SK-N-SH (cell line): ENCODE data around the gene SFT2D1. TPM values are rescaled to one million over a fixed set of nuclear protein-coding genes. Genes with fewer than 3 reads are reported as not detected.

Experiments used
- CTCF ChIA-PET: fragments of 300-600, 350-600 bp; formaldehyde crosslinking; extraction: SDS; loops from one replicate; lab custom pipeline; 2021; lab: Yijun Ruan, JAX
- POLR2A ChIA-PET: fragments of 350-600 bp; sonication (Branson Sonifier 250); formaldehyde crosslinking; extraction: SDS; loops from one replicate; lab custom pipeline; 2020; ENCODE audit warnings: antibody characterized with exemption, inconsistent platforms; lab: Yijun Ruan, JAX
- DNase-seq: peaks from one replicate; pipeline ENCODE4 v3.0.0; 2012
- H2AFZ ChIP-seq: fragments of 200-600 bp; sonication (generic); 2 replicates; pipeline ENCODE4 v1.8.1; 2016; ENCODE audit warnings: antibody characterized with exemption, mild to moderate bottlenecking, low read depth
- H3F3A ChIP-seq: fragments of 200-600 bp; sonication (generic); replicated peaks from 2 replicates; pipeline ENCODE3; 2016; ENCODE audit warnings: antibody characterized with exemption, mild to moderate bottlenecking; ENCODE audit not compliant: insufficient read depth
- H3K27ac ChIP-seq, 2 experiments: fragments of 200-500 bp in 1 of 2; fragments of 200-600 bp in 1 of 2; sonication (Bioruptor generic) in 1 of 2; sonication (generic), shearing (Covaris generic) in 1 of 2; 2 replicates each; pipeline versions ENCODE4 v1.5.1 to v1.6.1; 2014 to 2016; ENCODE audit warnings: low read depth in 2 of 2, inconsistent platforms in 1 of 2, low read length in 1 of 2, mild to moderate bottlenecking in 1 of 2, mixed read lengths in 1 of 2
- H3K27me3 ChIP-seq: fragments of 200-600 bp; sonication (generic), shearing (Covaris generic); 2 replicates; pipeline ENCODE4 v1.6.1; 2016; ENCODE audit warnings: mixed run types; ENCODE audit not compliant: insufficient read depth
- H3K36me3 ChIP-seq, 2 experiments: fragments of 200-500 bp in 1 of 2; fragments of 200-600 bp in 1 of 2; sonication (Bioruptor generic) in 1 of 2; sonication (generic) in 1 of 2; replicated peaks in 1 of 2; 2 replicates each; pipeline versions ENCODE3 to v1.5.1; 2014 to 2016; ENCODE audit warnings: low read length in 1 of 2, mild to moderate bottlenecking in 1 of 2; ENCODE audit not compliant: insufficient read depth in 2 of 2, control insufficient read depth in 1 of 2
- H3K4me1 ChIP-seq, 2 experiments: fragments of 200-500 bp in 1 of 2; fragments of 200-600 bp in 1 of 2; sonication (Bioruptor generic) in 1 of 2; sonication (generic), shearing (Covaris generic) in 1 of 2; 2 replicates each; pipeline versions ENCODE4 v1.5.1 to v1.6.1; 2014 to 2016; ENCODE audit warnings: low read depth in 1 of 2, low read length in 1 of 2, mixed run types in 1 of 2; ENCODE audit not compliant: insufficient read depth in 2 of 2, control insufficient read depth in 1 of 2
- H3K4me2 ChIP-seq: fragments of 200-600 bp; sonication (generic), shearing (Covaris generic); 2 replicates; pipeline ENCODE4 v1.6.1; 2017; ENCODE audit warnings: mixed run types
- H3K4me3 ChIP-seq, 2 experiments: fragments of 200-500 bp in 1 of 2; fragments of 200-600 bp in 1 of 2; sonication (Bioruptor generic) in 1 of 2; sonication (generic), shearing (Covaris generic) in 1 of 2; 2 replicates each; pipeline versions ENCODE4 v1.5.1 to v1.8.1; 2014 to 2016; ENCODE audit warnings: low read depth in 2 of 2, inconsistent platforms in 1 of 2, low read length in 1 of 2, mild to moderate bottlenecking in 1 of 2, mixed read lengths in 1 of 2, moderate library complexity in 1 of 2
- H3K79me2 ChIP-seq: fragments of 200-600 bp; sonication (generic); 2 replicates; pipeline ENCODE4 v1.8.1; 2017; ENCODE audit warnings: mild to moderate bottlenecking; ENCODE audit not compliant: insufficient read depth
- H3K9ac ChIP-seq: fragments of 200-600 bp; sonication (generic); 2 replicates; pipeline ENCODE4 v1.6.1; 2017; ENCODE audit warnings: mixed run types
- H3K9me2 ChIP-seq: fragments of 200-600 bp; sonication (generic); 2 replicates; pipeline ENCODE4 v1.6.1; 2017; ENCODE audit warnings: mixed run types
- H3K9me3 ChIP-seq: fragments of 200-600 bp; sonication (generic); 2 replicates; pipeline ENCODE4 v1.6.1; 2017; ENCODE audit warnings: mixed run types, mild to moderate bottlenecking, moderate library complexity
- H4K20me1 ChIP-seq: fragments of 200-600 bp; sonication (generic); 2 replicates; pipeline ENCODE4 v1.6.1; 2017; ENCODE audit warnings: mild to moderate bottlenecking, mixed run types; ENCODE audit not compliant: insufficient read depth
- CHD2 ChIP-seq: fragments of 150-350 bp; IDR thresholded peaks from 2 replicates; pipeline ENCODE4 v1.6.1; 2018; ENCODE audit warnings: low read length; ENCODE audit not compliant: partially characterized antibody
- ELF1 ChIP-seq: IDR thresholded peaks from 2 replicates; pipeline ENCODE4 v1.4.0; 2012
- FOXM1 ChIP-seq: IDR thresholded peaks from 2 replicates; pipeline ENCODE4 v1.4.0; 2012; ENCODE audit warnings: low read depth, mild to moderate bottlenecking
- GABPA ChIP-seq: IDR thresholded peaks from 2 replicates; pipeline ENCODE4 v1.4.0; 2012; ENCODE audit warnings: low read depth, mild to moderate bottlenecking
- IRF3 ChIP-seq: fragments of 150-350 bp; IDR thresholded peaks from 2 replicates; pipeline ENCODE4 v1.6.1; 2016; ENCODE audit warnings: mild to moderate bottlenecking, low read depth, low read length
- MXI1 ChIP-seq: IDR thresholded peaks from 2 replicates; pipeline ENCODE4 v1.6.1; 2012; ENCODE audit warnings: mild to moderate bottlenecking, low read depth, low read length, improper control_type of control experiment
- NRF1 ChIP-seq: IDR thresholded peaks from 2 replicates; pipeline ENCODE4 v1.6.1; 2012; ENCODE audit warnings: low read depth, mild to moderate bottlenecking, low read length
- POLR2AphosphoS5 ChIP-seq: IDR thresholded peaks from 2 replicates; pipeline ENCODE4 v1.6.1; 2012; ENCODE audit warnings: low read depth, low read length
- RAD21 ChIP-seq: IDR thresholded peaks from 2 replicates; pipeline ENCODE4 v1.6.1; 2012; ENCODE audit warnings: mild to moderate bottlenecking, low read length
- RFX5 ChIP-seq: IDR thresholded peaks from 2 replicates; pipeline ENCODE4 v1.6.1; 2012; ENCODE audit warnings: mild to moderate bottlenecking, improper control_type of control experiment, low read length
- RXRA ChIP-seq: IDR thresholded peaks from 2 replicates; pipeline ENCODE4 v1.4.0; 2012; ENCODE audit warnings: low read depth, mild to moderate bottlenecking, borderline replicate concordance
- SIN3A ChIP-seq: IDR thresholded peaks from 2 replicates; pipeline ENCODE4 v1.6.1; 2012; ENCODE audit warnings: low read depth, mild to moderate bottlenecking, low read length, moderate library complexity, borderline replicate concordance
- TAF1 ChIP-seq: IDR thresholded peaks from 2 replicates; pipeline ENCODE4 v1.6.1; 2012; ENCODE audit warnings: low read depth, mild to moderate bottlenecking, low read length, moderate library complexity, borderline replicate concordance
- TEAD4 ChIP-seq: IDR thresholded peaks from 2 replicates; pipeline ENCODE4 v1.4.0; 2012; ENCODE audit warnings: mild to moderate bottlenecking, borderline replicate concordance; ENCODE audit not compliant: insufficient read depth
- USF1 ChIP-seq: IDR thresholded peaks from 2 replicates; pipeline ENCODE4 v1.4.0; 2012; ENCODE audit warnings: low read depth, borderline replicate concordance
- WGBS: methylation state at CpG from one replicate; pipeline ENCODE4 v1.1.6; 2017; ENCODE audit warnings: low lambda C conversion rate; 5-methylcytosine and 5-hydroxymethylcytosine counted together
- polyA plus RNA-seq, 3 experiments: library from polyadenylated mRNA; depleted of rRNA; stranded (reverse); fragments of >200 nt; gene quantifications; 2 replicates each; pipeline ENCODE4 v1.2.3, GENCODE V29; 2012
- TF ChIP-seq, protein P1 (sequence below): IDR thresholded peaks from 2 replicates; pipeline ENCODE4 v1.4.0; 2012; ENCODE audit warnings: low read depth
- TF ChIP-seq, protein P2 (sequence below): IDR thresholded peaks from 2 replicates; pipeline ENCODE4; 2012

SFT2D1 gene
- polyA plus RNA-seq, 1 of the 3 experiments (the other 2 are of a cell fraction) = 131 TPM

DNA sequence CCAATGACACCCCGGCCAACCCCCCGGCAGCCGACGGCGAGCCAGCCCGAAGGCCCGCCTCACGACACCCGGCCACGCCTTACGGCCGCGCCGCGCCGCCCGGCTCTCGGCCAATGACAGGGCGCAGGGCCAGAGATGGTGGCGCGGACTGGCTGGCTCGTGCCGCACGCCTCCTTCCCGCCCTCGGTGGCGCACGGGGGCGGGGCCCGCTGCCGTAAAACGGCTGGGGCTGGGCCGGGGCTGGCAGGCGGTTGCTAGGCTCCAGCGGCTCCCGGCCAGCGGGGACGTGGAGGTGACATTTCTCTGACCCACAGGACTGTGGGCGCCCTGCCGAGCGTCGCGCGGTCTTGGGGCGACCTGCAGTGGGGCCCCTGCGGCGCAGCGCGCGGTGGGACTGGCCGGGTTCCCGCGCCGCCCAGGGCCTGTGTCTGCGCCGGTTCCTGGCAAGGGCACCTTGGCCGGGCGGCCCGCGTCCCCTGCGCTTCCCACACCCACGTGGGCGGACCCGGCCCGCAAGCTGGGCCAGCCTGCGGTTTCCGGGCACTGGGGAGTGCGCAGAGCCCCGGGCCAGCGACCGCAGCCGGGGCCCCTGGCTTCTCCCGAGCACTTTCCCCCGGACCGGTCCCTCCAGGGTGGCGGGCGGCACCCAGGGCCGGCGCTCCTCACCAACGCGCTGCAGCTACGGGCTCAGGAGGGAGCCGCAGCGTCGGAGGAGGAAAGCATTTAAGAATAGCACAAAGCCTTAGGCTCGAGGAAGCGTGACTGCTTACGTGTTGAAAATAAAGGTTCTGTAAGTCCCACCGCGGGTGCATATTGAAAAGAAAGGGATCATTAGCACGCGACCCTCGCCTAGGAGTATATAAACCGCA lies 40.8 kb upstream of the SFT2D1 start, which contains the start of gene MPC1:
TSS of gene MPC1 (minus strand) at position 8 of the 869 bp plus-strand sequence. CDS start 64 bp downstream, outside the sequence.
- 0 out of 2 replicates have a peak, but pooled peaks cover 3% of the 10 kb centered on the region for H3K9me2 ChIP-seq
- CTCF ChIA-PET = interaction anchor here (1.2 kb wide), 1 partner anchor 17 kb away, joined by 5 read pairs; no protein-coding TSS in a partner anchor
- DNase-seq = peak; percentile 97
- POLR2A ChIA-PET = interaction anchor here (0.6 kb wide), 1 partner anchor 1264 kb away, joined by 3 read pairs; no protein-coding TSS in a partner anchor
- H3K36me3 ChIP-seq = no peaks in the 10 kb centered on the region
- TF ChIP-seq, protein P1, sequence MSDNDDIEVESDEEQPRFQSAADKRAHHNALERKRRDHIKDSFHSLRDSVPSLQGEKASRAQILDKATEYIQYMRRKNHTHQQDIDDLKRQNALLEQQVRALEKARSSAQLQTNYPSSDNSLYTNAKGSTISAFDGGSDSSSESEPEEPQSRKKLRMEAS = peak; percentile 61
- 0 out of 2 replicates have a peak, but pooled peaks have one; percentile 8 for TF ChIP-seq TEAD4
- peak; percentile 65 for TF ChIP-seq CHD2
- peak; percentile 50; the same call in 1 of the 2 replicates for TF ChIP-seq POLR2AphosphoS5
- peak; percentile 26; the same call in 1 of the 2 replicates for TF ChIP-seq FOXM1
- 0 out of 2 replicates have a peak, but pooled peaks have one; percentile 65 for TF ChIP-seq RFX5
- TF ChIP-seq, protein P2, sequence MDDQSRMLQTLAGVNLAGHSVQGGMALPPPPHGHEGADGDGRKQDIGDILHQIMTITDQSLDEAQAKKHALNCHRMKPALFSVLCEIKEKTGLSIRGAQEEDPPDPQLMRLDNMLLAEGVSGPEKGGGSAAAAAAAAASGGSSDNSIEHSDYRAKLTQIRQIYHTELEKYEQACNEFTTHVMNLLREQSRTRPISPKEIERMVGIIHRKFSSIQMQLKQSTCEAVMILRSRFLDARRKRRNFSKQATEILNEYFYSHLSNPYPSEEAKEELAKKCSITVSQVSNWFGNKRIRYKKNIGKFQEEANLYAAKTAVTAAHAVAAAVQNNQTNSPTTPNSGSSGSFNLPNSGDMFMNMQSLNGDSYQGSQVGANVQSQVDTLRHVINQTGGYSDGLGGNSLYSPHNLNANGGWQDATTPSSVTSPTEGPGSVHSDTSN = no peak
- TF ChIP-seq IRF3 = peak; percentile 38; the same call in 1 of the 2 replicates
- no peak for TF ChIP-seq ELF1
- peak; percentile 25; the same call in 1 of the 2 replicates for TF ChIP-seq SIN3A
- TF ChIP-seq NRF1 = peak; percentile 35
- TF ChIP-seq MXI1 = peak; percentile 95
- TF ChIP-seq USF1 = 0 out of 2 replicates have a peak, but pooled peaks have one; percentile 17
- TF ChIP-seq RXRA = no peak
- no peak for TF ChIP-seq RAD21
- TF ChIP-seq TAF1 = peak; percentile 58
- TF ChIP-seq GABPA = 0 out of 2 replicates have a peak, but pooled peaks have one; percentile 23
- no peaks in the 10 kb centered on the region for H4K20me1 ChIP-seq
- peak within 1 kb of the TSS; percentile 91 to 96 for H3K4me3 ChIP-seq
- peaks cover 0 to 2% of the 10 kb centered on the region in 2 experiments; a peak in 1 of 4 replicates for H3K4me1 ChIP-seq
- H3F3A ChIP-seq = peaks cover 16% of the 10 kb centered on the region
- WGBS = under 1% methylated on average over 21 of the region's 94 CpGs
- peak within 1 kb of the TSS; percentile 98 for H3K4me2 ChIP-seq
- no peaks in the 10 kb centered on the region for H3K27me3 ChIP-seq
- H3K79me2 ChIP-seq = no peaks in the 10 kb centered on the region
- H3K9me3 ChIP-seq = no peaks in the 10 kb centered on the region
- peak within 1 kb of the TSS; percentile 70; the same call in 1 of the 2 replicates for H3K9ac ChIP-seq
- peak within 1 kb of the TSS; percentile 87 to 90 for H3K27ac ChIP-seq
- H2AFZ ChIP-seq = peak within 1 kb of the TSS; percentile 98
